ENCODE results near the gene ZRANB2. TPM values are rescaled to one million over a fixed set of nuclear protein-coding genes. Genes with fewer than 3 reads are reported as not detected.

The ZRANB2 gene
- total and polyA plus RNA-seq, 4 donors, result 12.7 to 44.3 (median 30.2) TPM

GRCh38 chr1:71071720-71072119, 9.1 kb downstream of the ZRANB2 start:
- 92% methylated on average over 4 of the region's 4 CpGs for WGBS

GRCh38 chr1:71068325-71069240, 12.3 kb downstream of the ZRANB2 start:
- H3K27ac ChIP-seq (ENCODE audit: low read depth in 1 of 2, low read length in 2 of 2), result no peak overlapping the region
- peaks cover 15 to 90% (median 83%) of the 10 kb centered on the region in 4 donors for H3K36me3 ChIP-seq (ENCODE audit: control insufficient read depth in 4 of 4, insufficient read depth in 3 of 4, low read depth in 1 of 4, low read length in 3 of 4)
- H3K27me3 ChIP-seq (ENCODE audit: control insufficient read depth in 4 of 4, insufficient read depth in 4 of 4, low read length in 3 of 4), result no peaks in the 10 kb centered on the region
- H3K9ac ChIP-seq (ENCODE audit: low read depth in 1 of 2, low read length in 2 of 2), result no peak overlapping the region
- H3K4me3 ChIP-seq (ENCODE audit: low read depth in 1 of 3, low read length in 3 of 3), result no peak overlapping the region
- H3K9me3 ChIP-seq (ENCODE audit: control insufficient read depth in 4 of 4, low read length in 3 of 4), result no peaks in the 10 kb centered on the region
- 81% methylated on average over 6 of the region's 6 CpGs for WGBS
- DNase-seq (ENCODE audit: low spot score), result no peak
- H3K4me1 ChIP-seq (ENCODE audit: control insufficient read depth in 4 of 4, insufficient read depth in 4 of 4, low read length in 3 of 4), result no peaks in the 10 kb centered on the region
- TF ChIP-seq EGR1 (IDR thresholded peaks at IDR 0.05; ENCODE audit: low read depth in 2 of 2) (no peak), SP1 (IDR thresholded peaks at IDR 0.05) (no peak), HNF4A (conservative IDR thresholded peaks at IDR 0.05) (no peak), JUND (IDR thresholded peaks at IDR 0.05) (no peak), ZBTB33 (IDR thresholded peaks at IDR 0.05) (no peak), FOXA1 (IDR thresholded peaks at IDR 0.05) (no peak), CTCF (IDR thresholded peaks at IDR 0.05; ENCODE audit: low read depth, low read length, missing input control) (no peak), RAD21 (IDR thresholded peaks at IDR 0.05) (no peak), FOXA2 (IDR thresholded peaks at IDR 0.05) (no peak), MAX (IDR thresholded peaks at IDR 0.05) (no peak), ATF3 (IDR thresholded peaks at IDR 0.05) (no peak), YY1 (IDR thresholded peaks at IDR 0.05) (no peak), TAF1 (conservative IDR thresholded peaks at IDR 0.05) (no peak), RXRA (IDR thresholded peaks at IDR 0.05) (no peak), HNF4G (IDR thresholded peaks at IDR 0.05) (no peak), GABPA (IDR thresholded peaks at IDR 0.05 in 1 of 2, conservative IDR thresholded peaks at IDR 0.05 in 1 of 2) (no peak)

More at GRCh38 chr1:71071720-71072119, 9.1 kb downstream of the ZRANB2 start:
- no peak for DNase-seq (ENCODE audit: low spot score)
- no peak overlapping the region for H3K27ac ChIP-seq (ENCODE audit: low read depth in 1 of 2, low read length in 2 of 2)
- peaks cover 14 to 90% (median 79%) of the 10 kb centered on the region in 4 donors for H3K36me3 ChIP-seq (ENCODE audit: control insufficient read depth in 4 of 4, insufficient read depth in 3 of 4, low read depth in 1 of 4, low read length in 3 of 4)
- H3K4me3 ChIP-seq (ENCODE audit: low read depth in 1 of 3, low read length in 3 of 3), result no peak overlapping the region
- no peaks in the 10 kb centered on the region for H3K27me3 ChIP-seq (ENCODE audit: control insufficient read depth in 4 of 4, insufficient read depth in 4 of 4, low read length in 3 of 4)
- TF ChIP-seq NR2F2 (IDR thresholded peaks at IDR 0.05) (no peak), ZBTB33 (IDR thresholded peaks at IDR 0.05) (no peak), JUND (IDR thresholded peaks at IDR 0.05) (no peak), CTCF (IDR thresholded peaks at IDR 0.05; ENCODE audit: low read depth, low read length, missing input control) (no peak), SP1 (IDR thresholded peaks at IDR 0.05) (no peak), RAD21 (IDR thresholded peaks at IDR 0.05) (no peak)
- no peaks in the 10 kb centered on the region for H3K4me1 ChIP-seq (ENCODE audit: control insufficient read depth in 4 of 4, insufficient read depth in 4 of 4, low read length in 3 of 4)
- no peak overlapping the region for H3K9ac ChIP-seq (ENCODE audit: low read depth in 1 of 2, low read length in 2 of 2)
- H3K9me3 ChIP-seq (ENCODE audit: control insufficient read depth in 4 of 4, low read length in 3 of 4), result no peaks in the 10 kb centered on the region

Data from liver (tissue), 9 donors.